GM21367 (cell line): ENCODE data around the gene TXNRD2.
"Not testable (repeated sequence)": the region's sequence is repeated elsewhere in the genome, so short reads cannot be mapped to it uniquely, and the experiment has no call there.

Experiments
- ATAC-seq: cut with Tn5 transposase; IDR thresholded peaks from one replicate; pipeline ENCODE4 v1.9.1; 2021; ENCODE audit not compliant: unreplicated experiment

Gene TXNRD2

GRCh38 chr22:19849835-19850762, 91.5 kb downstream of the TXNRD2 start:
- no peak for ATAC-seq

- no peak for ATAC-seq
Observed at GRCh38 chr22:19848298-19849224, 93.1 kb downstream of the TXNRD2 start.

GRCh38 chr22:19847345-19847632, 94.3 kb downstream of the TXNRD2 start:
- no peak for ATAC-seq

- ATAC-seq: no peak
Observed at GRCh38 chr22:19846620-19847344, 94.8 kb downstream of the TXNRD2 start.

GRCh38 chr22:19845054-19845722, 96.4 kb downstream of the TXNRD2 start:
- ATAC-seq: no peak

- no peak for ATAC-seq
Observed at GRCh38 chr22:19844377-19845053, 97.1 kb downstream of the TXNRD2 start.

GRCh38 chr22:19843857-19844376, 97.7 kb downstream of the TXNRD2 start:
- ATAC-seq: no peak

- ATAC-seq: no peak
Observed at GRCh38 chr22:19843107-19843856, 98.3 kb downstream of the TXNRD2 start.

- ATAC-seq: no peak
Observed at GRCh38 chr22:19842393-19843106, 99.1 kb downstream of the TXNRD2 start.

- ATAC-seq: no peak
Observed at GRCh38 chr22:19841641-19842392, 99.8 kb downstream of the TXNRD2 start.

GRCh38 chr22:19840955-19841640, 100.5 kb downstream of the TXNRD2 start:
- no peak for ATAC-seq

- ATAC-seq: no peak
Observed at GRCh38 chr22:19840059-19840458, 101.6 kb downstream of the TXNRD2 start.

GRCh38 chr22:19837915-19838314, 103.7 kb downstream of the TXNRD2 start:
- ATAC-seq: no peak

GRCh38 chr22:19836512-19836911, 105.1 kb downstream of the TXNRD2 start:
- no peak for ATAC-seq

GRCh38 chr22:19834599-19834998, 107.0 kb downstream of the TXNRD2 start:
- no peak for ATAC-seq

- not testable (repeated sequence) for ATAC-seq
Observed at GRCh38 chr22:19833327-19833726, 108.3 kb downstream of the TXNRD2 start.

- no peak for ATAC-seq
Observed at GRCh38 chr22:19832476-19833108, 109.0 kb downstream of the TXNRD2 start.
